GM19438 (cell line): Measurements from ENCODE around the gene SESN2.
"Not testable (repeated sequence)": the region's sequence is repeated elsewhere in the genome, so short reads cannot be mapped to it uniquely, and the experiment has no call there.

ENCODE experiments used
- ATAC-seq: cut with Tn5 transposase; IDR thresholded peaks from one replicate; pipeline ENCODE4 v1.9.1; 2021; ENCODE audit warnings: low read depth; ENCODE audit not compliant: unreplicated experiment

The SESN2 gene

DNA sequence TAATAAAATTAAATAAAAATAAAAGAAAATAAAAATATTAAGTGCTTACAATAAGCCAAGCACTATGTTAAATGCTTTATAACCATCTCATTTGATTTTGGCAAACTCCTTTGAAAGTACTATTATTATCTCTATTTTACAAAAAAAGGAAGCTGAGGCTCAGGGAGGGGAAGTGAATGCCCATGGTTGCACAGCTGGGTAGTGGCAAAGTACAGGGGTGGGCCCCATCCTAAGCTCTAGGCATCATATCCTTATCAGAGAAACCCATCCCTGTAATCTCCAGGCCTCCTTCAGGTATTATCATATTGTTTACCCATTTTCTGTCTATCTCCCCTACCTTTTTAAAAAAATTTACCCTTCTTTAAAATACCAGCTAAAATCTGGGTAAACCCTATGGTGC, 67.2 kb downstream of the SESN2 start:
- no peak for ATAC-seq

DNA sequence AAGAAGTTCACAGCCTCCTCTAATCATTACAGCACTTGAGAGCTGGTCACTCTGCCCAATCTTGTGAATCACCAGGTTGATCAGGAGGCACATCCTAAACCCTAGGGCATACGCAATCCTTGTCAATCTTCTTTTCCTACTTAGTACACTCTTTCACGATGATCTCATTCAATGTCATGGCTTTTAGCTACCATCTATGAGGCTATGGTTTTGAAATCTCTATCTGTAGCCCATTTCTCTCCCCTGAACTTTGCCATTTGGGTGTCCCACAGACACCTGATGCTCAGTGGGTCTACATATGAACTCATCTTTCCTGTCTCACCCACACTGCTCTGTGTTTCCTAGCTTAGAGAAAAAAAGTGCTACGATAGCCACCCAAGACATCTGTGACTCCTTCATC, 67.7 kb downstream of the SESN2 start:
- no peak for ATAC-seq

DNA sequence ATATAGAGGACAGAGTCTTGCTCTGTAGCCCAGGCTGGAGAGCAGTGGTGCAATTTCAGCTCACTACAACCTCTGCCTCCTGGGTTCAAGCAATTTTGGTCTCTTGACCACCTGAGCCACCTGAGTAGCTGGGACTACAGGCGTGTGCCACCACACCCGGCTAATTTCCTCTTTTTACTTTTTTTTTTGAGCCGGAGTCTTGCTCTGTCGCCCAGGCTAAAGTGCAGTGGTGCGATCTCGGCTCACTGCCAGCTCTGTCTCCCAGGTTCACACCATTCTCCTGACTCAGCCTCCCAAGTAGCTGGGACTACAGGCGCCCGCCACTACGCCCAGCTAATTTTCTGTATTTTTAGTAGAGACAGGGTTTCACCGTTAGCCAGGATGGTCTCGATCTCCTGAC, 68.1 kb downstream of the SESN2 start:
- ATAC-seq, result not testable (repeated sequence)

DNA sequence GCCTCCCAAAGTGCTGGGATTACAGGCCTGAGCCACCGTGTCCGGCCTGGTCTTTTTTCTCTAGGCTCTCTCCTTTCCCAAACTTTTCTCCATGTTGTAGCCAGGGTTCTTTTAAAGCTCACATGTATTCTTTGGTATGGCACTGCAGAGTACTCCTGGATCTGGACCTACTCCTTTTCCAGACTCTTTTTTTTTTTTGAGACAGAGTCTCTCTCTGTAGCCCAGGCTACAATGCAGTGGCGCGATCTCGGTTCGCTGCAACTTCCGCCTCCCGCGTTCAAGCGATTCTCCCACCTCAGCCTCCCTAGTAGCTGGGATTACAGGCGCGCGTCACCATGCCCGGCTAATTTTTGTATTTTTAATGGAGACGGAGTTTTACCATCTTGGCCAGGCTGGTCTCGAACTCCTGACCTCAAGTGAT, 68.9 kb downstream of the SESN2 start:
- no peak for ATAC-seq

DNA sequence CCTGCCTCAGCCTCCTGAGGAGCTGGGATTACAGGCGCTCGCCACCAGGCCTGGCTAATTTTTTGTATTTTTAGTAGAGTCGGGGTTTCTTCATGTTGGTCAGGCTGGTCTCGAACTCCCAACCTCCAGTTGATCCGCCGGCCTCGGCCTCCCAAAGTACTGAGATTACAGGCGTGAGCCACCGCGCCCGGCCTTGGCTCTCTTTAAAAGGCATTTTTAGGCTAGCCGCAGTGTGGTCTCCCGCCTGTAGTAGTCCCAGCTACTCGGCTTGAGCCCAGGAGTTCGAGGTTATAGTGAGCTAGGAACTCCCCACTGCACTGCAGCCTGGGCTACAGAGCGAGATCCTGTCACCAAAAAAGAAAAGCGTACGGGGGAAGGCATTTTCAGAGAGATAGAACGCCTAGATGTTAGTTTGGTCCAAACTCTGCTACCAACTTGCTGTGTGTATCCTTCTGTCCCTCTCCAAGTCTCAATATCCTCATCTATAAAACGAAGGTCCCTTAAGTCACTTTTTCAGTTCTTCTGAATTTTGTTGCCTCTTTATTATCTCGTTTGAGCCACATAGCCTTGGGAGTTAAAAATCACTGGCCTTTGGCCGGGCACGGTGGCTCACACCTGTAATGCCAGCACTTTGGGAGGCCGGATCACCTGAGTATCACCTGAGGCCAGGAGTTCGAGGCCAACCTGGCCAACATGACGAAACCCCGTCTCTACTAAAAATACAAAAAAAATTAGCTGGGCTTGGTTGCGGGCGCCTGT, 70.3 kb downstream of the SESN2 start:
- ATAC-seq, result no peak
